Cerebellar nuclear complex (tissue), 1 donor: ENCODE measurements around the gene GNLY.
"Not testable (repeated sequence)": the region's sequence is repeated elsewhere in the genome, so short reads cannot be mapped to it uniquely, and the experiment has no call there.

Experiments used
- DNase-seq, 2 experiments: peaks; one replicate each; lab custom pipeline; 2025; lab: John Stamatoyannopoulos, UW

The GNLY gene

DNA sequence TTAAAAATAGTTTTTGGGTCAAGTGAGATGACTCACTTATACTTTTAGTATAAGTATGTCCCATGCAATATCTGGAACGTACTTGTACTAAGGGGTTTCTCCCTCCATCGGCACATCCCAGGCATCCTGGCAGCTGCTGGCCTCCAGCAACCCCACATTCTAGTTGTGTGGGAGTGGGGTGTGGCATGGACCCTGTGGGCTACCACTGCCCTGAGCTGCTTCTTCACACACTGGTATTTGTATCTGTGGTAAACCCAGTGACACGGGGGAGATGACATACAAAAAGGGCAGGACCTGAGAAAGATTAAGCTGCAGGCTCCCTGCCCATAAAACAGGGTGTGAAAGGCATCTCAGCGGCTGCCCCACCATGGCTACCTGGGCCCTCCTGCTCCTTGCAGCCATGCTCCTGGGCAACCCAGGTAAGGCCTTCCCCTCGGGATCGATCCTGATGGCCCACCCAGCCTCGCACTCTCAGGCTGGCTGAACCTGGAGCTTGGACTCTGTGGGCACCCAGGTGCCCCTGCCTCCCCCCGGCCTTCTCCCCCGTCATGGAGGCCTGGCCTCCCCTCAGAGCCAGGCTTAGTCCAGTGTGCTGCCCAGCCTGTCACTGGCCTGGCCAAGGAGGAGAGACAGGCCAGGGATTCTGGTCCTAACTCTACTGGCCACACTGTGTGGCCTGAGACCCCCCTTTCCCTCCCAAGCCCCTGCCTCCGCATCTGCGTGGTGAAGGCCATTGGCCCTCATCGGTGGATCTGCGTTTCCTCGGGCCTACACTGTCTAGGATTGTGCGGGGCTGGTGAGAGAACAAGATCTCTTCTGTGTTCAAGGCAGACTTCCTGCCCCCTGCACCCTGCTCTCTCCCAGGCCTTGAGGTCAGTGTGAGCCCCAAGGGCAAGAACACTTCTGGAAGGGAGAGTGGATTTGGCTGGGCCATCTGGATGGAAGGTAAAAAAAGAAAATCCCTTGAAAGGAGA, at the start of gene GNLY:
GNLY (plus strand) TSS at position 307 of the 974 bp plus-strand sequence; CDS start at position 368, 61 bp downstream.
- no peak for DNase-seq

DNA sequence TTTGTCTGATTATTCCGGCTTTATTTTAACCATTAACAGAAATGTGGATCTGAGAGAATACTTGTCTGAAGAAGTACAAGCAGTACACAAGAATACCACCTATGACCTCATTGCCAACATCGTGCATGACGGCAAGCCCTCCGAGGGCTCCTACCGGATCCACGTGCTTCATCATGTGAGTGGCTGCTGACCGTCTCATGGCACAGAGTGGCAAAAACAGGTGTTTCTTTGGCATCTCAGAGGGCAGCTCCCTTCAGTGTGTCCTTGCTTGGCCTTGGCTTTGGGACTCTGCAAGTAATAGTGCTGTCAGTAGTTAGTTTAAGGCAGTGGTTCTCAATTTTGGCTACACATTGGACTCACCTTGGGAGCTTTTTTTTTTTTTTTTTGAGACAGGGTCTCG, 49.2 kb upstream of the GNLY start:
- no peak for DNase-seq

DNA sequence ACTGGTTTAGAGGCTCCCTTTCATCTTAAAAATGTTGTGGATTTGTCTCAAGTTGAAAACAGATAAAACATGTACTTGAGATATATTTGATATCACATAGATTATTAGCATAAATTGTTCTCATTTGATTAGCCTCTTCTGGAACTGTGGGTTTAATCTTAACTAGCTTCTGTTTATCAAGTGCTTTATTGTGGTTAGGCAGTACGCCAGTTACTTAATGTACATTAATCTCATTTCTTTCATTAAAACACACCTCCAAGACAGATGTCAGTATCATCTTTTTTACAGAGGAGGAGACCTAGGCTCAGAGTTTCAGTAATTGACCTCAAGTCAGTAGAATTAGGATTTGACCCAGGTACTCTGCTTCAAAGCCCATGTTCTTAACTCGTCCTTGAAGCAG, 48.0 kb upstream of the GNLY start:
- no peak for DNase-seq

DNA sequence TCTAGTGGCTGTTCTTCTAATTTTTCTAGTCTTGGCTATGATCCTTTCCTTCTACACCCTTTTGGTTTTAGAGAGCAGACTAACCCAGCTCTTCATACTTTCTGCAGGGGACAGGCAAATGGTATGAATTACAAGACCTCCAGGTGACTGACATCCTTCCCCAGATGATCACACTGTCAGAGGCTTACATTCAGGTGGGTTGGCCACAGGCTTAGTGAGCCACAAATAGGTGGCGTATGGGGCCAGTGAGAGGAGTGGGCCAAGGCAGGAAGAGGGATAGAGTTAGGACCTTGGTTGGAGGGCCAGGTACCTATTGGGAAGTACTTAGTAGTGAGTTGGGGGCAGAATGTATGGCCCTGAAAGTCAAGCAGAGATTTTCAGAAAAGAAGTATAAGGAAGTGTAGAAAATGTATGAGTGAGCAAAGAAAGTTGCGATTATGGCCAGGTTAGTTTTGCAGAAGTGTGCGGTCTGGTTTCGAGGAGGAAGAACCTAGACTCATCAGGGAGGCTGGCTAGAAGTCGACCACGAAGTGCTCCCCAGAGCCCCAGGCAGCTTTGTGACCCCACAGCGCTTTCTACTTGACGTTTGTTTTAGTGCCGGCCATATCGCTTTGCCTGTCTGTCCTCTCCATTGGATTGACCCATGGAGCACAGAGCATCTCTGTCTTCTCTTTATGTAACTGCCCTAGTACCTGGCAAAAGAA, 46.2 kb upstream of the GNLY start:
- no peak for DNase-seq

DNA sequence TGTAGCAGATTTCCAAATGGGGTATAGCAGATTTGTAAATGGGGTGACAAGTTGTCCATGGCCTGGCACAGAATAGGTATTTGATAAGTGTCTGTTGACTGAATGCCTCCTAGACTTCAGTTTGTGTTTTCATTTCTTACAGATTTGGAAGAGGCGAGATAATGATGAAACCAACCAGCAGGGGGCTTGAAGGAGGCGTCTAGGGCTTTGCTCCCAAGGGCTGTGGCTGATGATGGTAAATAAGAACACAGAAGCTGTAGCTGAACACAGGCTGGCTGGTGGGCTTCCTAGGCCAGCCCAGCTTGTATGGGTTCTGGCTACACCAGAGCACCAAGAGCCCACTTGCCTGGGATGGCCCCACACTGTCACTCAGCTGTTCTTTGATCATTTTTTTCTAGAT, 45.5 kb upstream of the GNLY start:
- no peak for DNase-seq

DNA sequence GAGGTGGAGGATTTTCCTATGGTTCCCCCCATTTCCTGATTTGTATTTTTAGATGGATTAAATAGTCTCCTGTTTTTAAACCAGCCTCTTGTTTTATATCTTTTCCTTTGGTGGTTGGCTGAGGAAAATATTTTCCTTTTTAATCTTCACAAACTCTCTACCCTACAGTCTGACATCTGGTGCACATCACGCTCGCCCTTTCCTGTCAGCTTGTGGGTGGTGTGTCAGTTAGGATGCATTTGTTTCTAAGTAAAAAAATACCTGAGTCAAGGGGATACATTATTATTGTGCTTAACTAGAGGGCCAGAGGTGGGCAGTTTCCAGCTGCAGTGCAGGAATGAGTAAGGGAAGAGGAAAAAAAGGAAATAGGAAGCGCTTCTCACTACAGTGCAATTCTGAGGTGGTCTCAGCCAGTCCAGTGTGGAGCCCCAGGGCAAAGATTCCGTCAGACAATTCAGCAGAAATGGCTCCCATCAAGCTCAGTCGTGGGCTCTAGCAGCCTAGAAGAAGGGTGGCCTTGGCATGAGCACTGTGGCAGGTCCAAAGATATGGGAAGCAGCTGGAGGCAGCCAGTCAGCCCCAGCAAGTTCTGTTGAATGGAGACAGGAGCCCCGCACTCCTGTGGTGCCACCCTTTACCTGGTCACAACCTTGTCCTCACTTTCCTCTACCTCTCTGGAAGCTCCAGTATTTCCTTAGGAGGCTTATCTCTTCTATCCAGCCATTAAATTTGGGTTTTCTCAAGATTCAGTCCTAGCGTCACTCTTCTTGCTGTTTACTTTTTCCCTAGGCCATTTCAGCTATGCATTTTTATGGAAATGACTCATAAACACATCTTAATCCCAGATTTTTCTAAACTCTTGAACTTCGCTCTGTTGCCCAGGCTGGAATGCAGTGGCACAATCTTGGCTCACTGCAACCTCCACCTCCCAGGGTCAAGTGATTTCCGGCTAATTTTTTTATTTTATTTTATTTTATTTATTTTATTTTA, 44.7 kb upstream of the GNLY start:
- DNase-seq: no peak

DNA sequence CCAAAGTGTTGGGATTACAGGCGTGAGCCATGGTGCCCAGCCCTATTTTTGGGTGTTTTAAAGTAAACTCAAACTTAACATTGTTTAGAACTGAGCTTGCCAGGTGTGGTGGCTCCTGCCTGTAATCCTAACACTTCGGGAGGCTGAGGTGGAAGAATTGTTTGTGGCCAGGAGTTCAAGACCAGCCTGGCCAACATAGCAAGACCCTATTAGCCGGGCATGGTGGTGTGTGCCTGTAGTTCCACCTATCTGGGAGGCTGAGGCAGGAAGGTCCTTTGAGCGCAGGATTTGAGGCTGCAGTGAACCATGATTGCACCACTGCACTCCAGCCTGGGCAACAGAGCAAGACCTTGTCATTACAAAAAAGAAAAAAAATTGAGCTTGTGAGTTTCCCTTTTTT, 43.7 kb upstream of the GNLY start:
- DNase-seq: no peak

DNA sequence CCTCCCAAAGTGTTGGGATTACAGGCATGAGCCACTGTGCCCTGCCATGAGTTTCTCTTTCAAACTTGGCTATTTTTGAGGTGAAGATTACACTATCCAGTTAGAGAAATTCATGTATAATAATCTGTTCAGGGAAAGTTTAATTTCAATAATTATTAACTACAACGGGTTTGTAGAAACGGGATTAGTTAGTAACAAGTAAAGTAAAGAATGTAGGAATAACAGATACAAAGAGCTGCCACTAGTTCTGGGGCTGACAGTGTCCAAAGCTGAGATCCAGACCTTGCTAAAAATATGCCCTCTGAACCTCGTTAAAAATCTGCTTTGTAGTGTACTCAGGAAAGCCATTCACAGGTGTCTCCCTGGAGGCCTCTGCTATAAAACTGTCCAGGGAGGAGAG, 43.1 kb upstream of the GNLY start:
- no peak for DNase-seq

DNA sequence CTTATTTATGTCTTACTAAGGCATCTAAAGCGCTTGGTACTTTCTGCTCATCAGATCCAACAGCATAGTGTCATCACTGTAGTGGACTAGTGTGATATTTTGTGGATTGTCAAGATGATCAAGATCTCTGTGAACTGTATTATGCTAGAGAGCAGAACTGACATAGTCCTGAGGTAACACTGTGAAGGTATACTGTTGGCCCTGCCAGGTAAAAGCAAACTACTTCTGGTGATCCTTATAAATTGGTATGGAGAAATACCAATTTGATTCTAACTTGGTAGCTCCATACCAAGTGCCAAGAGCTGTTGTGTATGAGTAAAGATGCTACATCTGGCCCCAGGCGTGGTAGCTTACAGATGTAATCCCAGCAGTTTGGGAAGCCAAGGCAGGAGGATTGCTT, 42.1 kb upstream of the GNLY start:
- DNase-seq: no peak

DNA sequence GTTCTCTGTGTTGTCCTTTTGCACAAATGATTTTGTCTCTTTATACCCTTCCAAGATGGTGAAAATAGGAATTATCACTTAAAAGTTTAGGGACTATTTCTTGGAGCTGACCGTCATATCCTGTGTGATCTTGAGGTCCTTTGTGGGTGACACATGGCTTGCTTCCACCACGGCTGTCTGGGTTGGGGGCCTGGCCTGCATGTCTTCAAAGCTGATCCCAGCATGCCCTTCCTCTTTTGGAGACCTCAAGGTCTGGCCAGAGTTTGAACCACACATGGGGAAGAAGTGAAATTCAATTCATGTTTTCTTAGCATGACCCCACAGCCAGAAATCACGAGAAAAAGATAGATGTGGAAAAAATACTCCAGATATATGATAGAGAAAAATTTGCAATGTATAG, 40.2 kb upstream of the GNLY start:
- no peak for DNase-seq

DNA sequence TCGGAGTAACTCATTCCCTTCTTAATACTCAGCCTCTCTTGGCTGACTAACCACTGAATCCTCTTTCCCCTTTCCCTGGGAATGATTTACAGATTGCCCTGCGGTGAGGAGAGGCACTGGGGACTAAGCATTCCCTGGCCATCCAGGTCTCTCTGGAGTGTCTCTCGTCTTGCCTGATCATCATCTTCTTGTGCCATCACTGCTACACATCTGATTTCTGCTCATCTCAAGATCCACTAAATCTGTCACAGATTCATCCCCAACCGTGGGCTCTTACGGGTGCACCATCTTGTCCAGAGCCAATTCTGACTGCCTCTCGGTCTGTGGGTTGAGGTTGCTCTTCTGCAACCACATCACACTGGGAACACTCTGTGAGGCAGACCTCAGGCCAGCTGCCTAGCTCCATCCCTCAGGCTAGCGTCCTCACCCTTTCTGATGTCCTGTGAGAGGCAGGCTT, 38.2 kb upstream of the GNLY start:
- no peak for DNase-seq

DNA sequence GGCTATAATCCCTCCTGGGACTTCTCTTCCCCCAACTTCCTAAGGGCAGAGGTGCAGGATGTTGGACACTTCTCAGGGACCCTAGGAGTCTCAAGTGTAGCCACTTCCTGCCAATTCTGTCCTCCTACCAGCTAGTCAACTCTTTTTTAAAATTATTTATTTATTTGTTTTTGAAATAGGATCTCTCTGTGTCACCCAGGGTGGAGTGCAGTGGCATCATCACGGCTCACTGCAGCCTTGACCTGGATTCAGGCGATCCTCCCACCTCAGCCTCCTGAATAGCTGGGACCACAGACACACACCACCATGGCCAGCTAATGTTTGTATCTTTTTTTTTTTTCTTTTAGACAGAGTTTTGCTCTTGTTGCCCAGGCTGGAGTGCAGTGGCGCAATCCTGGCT, 37.7 kb upstream of the GNLY start:
- DNase-seq: no peak

DNA sequence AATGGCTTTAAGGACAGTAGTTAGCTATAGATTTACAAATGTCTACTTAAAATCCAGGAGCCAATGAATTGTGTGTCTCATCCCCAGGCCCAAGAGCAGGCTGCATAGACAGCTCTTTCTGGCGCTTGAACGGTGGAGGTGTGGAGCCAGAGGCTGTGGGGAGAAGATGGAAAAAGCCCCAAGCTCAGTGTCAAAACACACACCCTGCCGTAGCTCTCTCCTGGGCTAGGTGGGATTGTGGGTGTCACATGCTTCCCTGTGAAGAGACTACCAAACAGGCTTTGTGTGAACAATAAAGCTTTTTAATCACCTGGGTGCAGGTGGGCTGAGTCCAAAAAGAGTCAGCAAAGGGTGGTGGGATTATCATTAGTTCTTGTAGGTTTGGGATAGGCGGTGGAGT, 36.8 kb upstream of the GNLY start:
- not testable (repeated sequence) for DNase-seq

DNA sequence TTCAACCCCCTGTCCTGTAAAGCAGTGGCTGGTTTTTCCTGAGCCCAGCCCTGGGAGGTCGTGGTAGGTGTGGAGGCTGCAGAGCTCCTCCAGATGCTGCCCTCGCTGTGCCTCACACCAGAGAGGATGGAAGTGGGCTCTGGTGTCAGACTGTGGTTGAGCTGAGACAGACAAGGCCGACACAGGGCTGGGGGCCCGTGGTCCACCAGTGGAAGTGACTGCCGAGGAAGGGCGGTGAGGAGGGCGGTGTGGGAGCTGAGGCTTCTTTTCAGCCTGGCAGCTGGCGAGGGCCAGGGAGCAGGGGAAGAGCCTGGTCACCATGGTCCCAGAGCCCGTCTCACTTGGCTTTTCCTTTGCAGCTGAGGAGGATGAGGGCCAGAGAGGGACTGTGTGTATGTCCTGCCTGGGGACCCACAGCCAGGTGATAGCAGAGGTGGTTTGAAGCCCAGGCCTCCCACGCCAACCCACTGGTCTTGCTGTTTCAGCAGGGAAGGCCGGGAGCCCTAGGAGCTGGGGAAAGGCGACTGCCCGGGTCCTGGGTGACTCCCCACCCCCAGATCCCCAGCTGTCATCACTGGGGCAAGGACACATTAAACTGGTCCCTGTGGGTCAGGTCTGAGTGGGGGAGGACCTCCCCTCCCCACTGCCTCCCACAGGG, 34.7 kb upstream of the GNLY start:
- no peak for DNase-seq

DNA sequence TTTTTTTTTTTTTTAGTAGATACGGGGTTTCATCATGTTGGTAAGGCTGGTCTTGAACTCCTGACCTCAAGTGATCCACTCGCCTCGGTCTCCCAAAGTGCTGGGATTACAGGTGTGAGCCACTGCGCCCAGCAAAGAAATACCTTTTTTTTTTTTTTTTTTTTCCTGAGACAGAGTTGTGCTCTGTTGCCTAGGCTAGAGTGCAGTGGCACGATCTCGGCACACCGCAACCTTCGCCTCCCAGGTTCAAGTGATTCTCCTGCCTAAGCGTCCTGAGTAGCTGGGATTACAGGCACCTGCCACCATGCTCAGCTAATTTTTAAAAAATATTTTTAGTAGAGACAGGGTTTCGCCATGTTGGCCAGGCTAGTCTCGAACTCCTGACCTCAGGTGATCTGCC, 33.9 kb upstream of the GNLY start:
- not testable (repeated sequence) for DNase-seq

DNA sequence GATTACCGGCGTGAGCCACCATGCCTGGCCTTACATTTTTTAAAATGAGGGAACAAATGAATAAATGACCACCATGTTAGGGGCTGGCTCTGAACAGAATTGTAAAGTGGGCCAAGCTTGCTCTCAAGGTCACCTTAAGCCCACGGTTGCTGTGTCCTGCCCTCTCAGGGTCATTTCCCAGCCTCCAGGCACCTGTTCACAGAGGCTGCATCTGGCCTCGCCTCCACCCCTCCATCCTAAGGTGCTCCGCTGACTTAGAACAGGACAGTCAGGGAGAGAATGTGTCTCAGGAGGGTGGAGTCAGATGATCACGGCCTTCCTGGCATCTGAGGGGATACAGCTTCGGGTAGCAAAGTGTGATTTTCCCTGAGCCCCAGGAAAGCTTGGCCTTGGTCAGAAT, 33.4 kb upstream of the GNLY start:
- DNase-seq: no peak

DNA sequence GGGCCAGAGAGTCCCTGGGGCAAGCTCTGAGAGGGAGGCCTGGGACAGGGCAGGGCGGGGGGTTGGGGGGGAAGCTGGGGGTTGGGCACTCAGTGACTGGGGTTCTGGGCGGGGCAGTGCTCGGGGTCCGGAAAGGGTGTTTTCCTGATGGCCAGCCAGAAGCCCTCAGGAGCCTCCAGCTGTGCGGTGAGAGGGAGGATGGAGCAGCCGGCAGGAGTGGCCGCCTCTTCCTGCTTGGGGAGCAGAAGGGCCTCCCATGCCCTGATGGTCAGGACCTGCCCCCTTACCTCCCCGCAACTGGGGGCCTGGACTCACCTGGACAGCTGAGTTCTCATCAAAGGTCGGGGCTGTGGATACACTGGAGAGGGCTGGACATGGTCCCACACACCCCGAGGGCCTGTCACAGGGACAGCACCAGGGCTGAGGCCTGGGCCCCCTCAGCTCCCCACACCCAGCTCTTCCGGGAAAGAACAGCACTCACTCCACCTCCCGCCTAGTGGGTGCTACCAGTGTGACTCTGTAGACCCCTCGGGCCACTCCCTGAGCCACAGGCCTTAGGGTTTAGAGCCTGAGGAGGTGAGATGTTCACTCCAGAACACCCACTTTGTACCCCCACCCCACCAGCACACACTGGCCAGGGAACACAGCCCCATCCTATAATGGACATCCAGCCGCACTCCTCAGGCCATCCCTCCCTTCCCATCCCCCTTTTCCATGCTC, 32.9 kb upstream of the GNLY start:
- no peak for DNase-seq

DNA sequence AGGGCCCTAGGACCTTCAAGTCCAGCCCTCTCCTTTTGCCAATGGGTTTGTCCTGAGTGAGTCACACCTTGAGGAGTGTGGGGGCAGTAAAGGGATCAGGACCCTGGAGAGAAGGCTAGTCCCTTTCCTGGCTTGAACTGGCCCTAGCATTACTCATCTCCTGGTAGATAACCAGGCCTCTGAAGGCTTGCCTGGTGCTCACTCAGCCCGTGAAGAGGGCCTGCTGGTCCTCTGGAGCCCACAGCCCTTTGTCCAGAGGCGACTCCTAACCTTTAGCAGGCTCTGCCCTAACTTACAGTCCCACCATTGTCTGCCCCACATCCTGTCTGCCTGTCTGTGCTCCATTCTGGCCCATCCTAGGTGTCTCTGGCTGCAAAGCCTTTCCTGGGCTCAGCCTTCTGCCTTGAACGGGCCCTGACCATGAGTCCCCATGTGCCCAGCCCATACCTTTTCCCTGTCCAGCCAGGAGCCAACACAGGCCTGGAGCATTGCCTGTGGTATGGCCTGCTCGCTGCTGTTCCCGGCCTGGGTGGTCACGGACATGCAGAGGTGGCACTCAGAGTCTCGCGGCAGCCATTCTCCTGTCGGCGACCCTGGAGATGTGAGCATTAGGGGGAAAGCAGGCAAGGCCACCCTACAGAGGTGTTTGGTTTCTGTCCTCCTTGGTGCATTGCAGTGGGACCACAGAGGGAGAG, 31.1 kb upstream of the GNLY start:
- no peak for DNase-seq

DNA sequence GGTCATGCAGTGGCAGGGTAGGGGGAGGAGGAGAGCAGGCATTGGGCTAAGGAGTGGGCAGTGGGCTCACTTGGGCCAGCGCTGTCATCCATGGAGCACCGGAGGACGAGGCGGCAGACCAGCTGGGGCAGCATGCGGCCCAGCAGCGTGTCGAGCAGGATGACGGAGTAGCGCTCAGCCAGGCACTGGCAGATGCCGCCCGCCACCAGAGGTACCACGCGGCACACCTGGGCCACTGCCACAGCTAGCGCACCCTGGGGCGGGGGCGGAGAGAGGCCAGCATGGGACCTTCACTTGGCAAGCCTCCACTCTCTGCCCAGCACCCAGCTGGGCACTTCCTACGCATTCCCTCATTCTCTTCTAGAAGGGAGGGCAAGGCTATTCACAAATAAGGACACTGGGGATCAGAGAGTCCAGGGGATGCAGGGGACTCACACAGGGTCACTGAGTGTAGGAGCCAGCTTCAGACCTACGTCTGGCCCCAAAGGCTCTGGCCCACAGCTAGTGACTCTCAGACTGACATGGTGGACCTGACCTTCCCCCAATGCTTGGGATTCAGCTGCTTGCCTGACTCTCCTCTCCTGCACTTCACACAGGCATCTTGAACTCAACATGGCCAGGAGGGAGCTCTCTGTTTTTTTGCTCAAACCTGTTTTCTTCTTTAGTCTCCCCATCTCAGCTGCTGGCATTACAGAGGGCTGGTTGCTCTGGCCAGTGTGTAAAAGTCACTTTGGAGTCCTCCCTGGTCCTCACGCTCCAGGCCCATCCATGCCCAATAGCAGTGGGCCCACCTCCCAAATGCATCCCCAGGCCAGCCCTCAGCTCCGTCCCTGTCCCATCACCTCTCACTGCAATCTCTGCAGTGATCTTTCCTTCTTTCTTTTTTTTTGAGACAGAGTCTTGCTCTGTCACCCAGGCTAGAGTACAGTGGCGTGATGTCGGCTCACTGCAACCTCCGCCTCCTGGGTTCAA, 30.3 kb upstream of the GNLY start:
- DNase-seq: no peak
